ENCODE results near the gene GGT5. TPM values are rescaled to one million over a fixed set of nuclear protein-coding genes. Genes with fewer than 3 reads are reported as not detected.

GGT5 gene
- total and polyA plus RNA-seq, 2 of the 13 experiments (the other 11 are each of a cell fraction or from before 2014, with no cell fraction given), result 0.69 to 3.1 TPM

DNA sequence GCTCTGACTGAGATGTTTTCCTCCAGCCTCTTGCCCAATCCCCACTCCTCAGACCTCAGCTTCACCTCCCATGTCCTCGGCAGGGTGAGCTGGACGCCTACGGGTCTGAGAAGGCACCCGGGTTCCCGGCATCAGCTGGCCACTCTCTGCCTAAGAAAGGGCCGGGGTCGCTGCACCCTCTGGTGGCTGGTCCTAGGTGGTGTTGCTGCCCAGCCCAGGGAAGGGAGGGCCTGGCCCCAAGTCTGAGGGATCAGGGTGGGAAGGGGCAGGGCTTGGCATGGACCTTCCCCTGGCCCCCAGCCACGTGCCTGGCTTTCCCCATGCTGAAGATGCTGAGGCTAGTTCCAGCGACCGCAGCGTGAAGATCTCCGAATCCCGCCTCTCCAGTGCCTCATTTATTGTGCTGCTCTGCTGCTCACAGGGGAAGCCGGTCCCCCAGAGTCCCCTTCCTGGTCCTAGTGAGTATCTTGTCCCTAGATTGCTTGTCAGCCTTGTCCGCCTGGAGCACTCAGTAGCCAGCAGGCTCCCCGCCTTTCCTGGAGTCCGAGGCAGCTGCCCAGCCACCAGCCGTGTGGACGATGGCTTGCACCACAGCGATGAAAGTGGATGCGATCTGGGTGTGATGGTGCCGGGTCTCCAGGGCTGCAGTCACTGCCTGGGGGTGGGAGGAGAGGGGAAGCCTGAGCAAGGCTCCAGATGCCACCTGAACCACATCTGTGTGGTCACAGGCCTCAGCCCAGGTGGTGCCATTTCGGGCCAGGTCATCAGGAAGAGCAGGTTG, 2.9 kb upstream of the GGT5 start:
- intact Hi-C loops (cut with micrococcal nuclease; ENCODE audit: unreplicated experiment) (loop anchor here (1.0 to 10.0 kb wide), 2 partner anchors 58 to 293 kb away; no protein-coding TSS in a partner anchor), in situ Hi-C loops (cut with HindIII; ENCODE audit: extremely low pct_ligation_motif_present, low pct_unique_long_range_greater_than_20kb) (loop anchor here (5.0 kb wide), 1 partner anchor 60 kb away; no protein-coding TSS in a partner anchor)
- FAIRE-seq (no peak), ATAC-seq (peak; percentile 97), DNase-seq (ENCODE audit: low spot score) (peak; percentile 66)
- no peak overlapping the region for H3K27ac ChIP-seq (ENCODE audit: extremely low read length, insufficient read depth, low read length)
- no TSS peak for BruUV-seq (replicated peaks)
- H3K9me3 ChIP-seq (ENCODE audit: low read length), result no peaks in the 10 kb centered on the region
- H2AFZ ChIP-seq (ENCODE audit: low read length), result no peak overlapping the region
- H4K20me1 ChIP-seq (ENCODE audit: insufficient read depth, low read length), result no peaks in the 10 kb centered on the region
- peaks cover 48% of the 10 kb centered on the region for H3K4me1 ChIP-seq (ENCODE audit: insufficient read depth, low read length)
- H3K79me2 ChIP-seq (ENCODE audit: insufficient read depth, low read length), result no peaks in the 10 kb centered on the region
- 42% methylated on average over 10 of the region's 23 CpGs for WGBS (ENCODE audit: low lambda C conversion rate)
- POLR2A ChIA-PET, result interaction anchor here (1.0 kb wide), 1 partner anchor 58 kb away, joined by 6 read pairs; no protein-coding TSS in a partner anchor
- no peaks in the 10 kb centered on the region for H3K27me3 ChIP-seq (ENCODE audit: control insufficient read depth in 1 of 2, insufficient read depth in 2 of 2, low read length in 2 of 2)
- H3K4me2 ChIP-seq (ENCODE audit: low read depth, low read length), result peak overlapping the region; percentile 67
- peak overlapping the region in 1 of 3 experiments; percentile 52; a peak in 2 of 6 replicates for H3K4me3 ChIP-seq (replicated peaks in 1 of 3; ENCODE audit: insufficient read depth in 1 of 3, low read depth in 2 of 3, low read length in 3 of 3)
- no peaks in the 10 kb centered on the region for H3K36me3 ChIP-seq (replicated peaks in 1 of 2; ENCODE audit: control insufficient read depth in 1 of 2, insufficient read depth in 2 of 2, low read length in 2 of 2)
- no peak overlapping the region for H3K9ac ChIP-seq (ENCODE audit: insufficient read depth, low read depth, low read length)
- CTCF ChIA-PET (ENCODE audit: low intra/inter-chr PET ratio, low total read pairs), result interaction anchor here (3.6 kb wide), 1 partner anchor 58 kb away, joined by 61 read pairs; no protein-coding TSS in a partner anchor
- TF ChIP-seq, protein P1, sequence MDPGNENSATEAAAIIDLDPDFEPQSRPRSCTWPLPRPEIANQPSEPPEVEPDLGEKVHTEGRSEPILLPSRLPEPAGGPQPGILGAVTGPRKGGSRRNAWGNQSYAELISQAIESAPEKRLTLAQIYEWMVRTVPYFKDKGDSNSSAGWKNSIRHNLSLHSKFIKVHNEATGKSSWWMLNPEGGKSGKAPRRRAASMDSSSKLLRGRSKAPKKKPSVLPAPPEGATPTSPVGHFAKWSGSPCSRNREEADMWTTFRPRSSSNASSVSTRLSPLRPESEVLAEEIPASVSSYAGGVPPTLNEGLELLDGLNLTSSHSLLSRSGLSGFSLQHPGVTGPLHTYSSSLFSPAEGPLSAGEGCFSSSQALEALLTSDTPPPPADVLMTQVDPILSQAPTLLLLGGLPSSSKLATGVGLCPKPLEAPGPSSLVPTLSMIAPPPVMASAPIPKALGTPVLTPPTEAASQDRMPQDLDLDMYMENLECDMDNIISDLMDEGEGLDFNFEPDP (CRISPR knock-in tag; conservative IDR thresholded peaks at IDR 0.05), result no peak
- TF ChIP-seq, protein P2, sequence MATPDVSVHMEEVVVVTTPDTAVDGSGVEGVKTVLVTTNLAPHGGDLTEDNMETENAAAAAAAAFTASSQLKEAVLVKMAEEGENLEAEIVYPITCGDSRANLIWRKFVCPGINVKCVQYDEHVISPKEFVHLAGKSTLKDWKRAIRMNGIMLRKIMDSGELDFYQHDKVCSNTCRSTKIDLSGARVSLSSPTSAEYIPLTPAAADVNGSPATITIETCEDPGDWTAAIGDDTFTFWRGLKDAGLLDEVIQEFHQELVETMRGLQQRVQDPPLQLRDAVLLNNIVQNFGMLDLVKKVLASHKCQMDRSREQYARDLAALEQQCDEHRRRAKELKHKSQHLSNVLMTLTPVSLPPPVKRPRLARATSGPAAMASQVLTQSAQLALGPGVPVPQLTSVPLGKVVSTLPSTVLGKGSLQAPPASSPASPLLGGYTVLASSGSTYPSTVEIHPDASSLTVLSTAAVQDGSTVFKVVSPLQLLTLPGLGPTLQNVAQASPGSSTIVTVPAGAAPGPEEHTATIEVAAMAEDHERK (CRISPR knock-in tag; IDR thresholded peaks at IDR 0.05; ENCODE audit: low read depth), result no peak
- no peak for TF ChIP-seq KDM3A (CRISPR knock-in tag; IDR thresholded peaks at IDR 0.05; ENCODE audit: low read depth)
- TF ChIP-seq ISL2 (CRISPR knock-in tag; IDR thresholded peaks at IDR 0.05), result no peak
- no peak for TF ChIP-seq REL (CRISPR knock-in tag; conservative IDR thresholded peaks at IDR 0.05)
- TF ChIP-seq KDM2A (CRISPR knock-in tag; IDR thresholded peaks at IDR 0.05; ENCODE audit: borderline replicate concordance, low read depth), result peak; percentile 40; the same call in 1 of the 2 replicates
- TF ChIP-seq, protein P3, sequence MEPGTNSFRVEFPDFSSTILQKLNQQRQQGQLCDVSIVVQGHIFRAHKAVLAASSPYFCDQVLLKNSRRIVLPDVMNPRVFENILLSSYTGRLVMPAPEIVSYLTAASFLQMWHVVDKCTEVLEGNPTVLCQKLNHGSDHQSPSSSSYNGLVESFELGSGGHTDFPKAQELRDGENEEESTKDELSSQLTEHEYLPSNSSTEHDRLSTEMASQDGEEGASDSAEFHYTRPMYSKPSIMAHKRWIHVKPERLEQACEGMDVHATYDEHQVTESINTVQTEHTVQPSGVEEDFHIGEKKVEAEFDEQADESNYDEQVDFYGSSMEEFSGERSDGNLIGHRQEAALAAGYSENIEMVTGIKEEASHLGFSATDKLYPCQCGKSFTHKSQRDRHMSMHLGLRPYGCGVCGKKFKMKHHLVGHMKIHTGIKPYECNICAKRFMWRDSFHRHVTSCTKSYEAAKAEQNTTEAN (CRISPR knock-in tag; conservative IDR thresholded peaks at IDR 0.05), result no peak
- no peak for TF ChIP-seq POLR2G (IDR thresholded peaks at IDR 0.05; ENCODE audit: low read depth, low read length)
- TF ChIP-seq, protein P4, sequence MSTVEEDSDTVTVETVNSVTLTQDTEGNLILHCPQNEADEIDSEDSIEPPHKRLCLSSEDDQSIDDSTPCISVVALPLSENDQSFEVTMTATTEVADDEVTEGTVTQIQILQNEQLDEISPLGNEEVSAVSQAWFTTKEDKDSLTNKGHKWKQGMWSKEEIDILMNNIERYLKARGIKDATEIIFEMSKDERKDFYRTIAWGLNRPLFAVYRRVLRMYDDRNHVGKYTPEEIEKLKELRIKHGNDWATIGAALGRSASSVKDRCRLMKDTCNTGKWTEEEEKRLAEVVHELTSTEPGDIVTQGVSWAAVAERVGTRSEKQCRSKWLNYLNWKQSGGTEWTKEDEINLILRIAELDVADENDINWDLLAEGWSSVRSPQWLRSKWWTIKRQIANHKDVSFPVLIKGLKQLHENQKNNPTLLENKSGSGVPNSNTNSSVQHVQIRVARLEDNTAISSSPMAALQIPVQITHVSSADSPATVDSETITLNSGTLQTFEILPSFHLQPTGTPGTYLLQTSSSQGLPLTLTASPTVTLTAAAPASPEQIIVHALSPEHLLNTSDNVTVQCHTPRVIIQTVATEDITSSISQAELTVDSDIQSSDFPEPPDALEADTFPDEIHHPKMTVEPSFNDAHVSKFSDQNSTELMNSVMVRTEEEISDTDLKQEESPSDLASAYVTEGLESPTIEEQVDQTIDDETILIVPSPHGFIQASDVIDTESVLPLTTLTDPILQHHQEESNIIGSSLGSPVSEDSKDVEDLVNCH (CRISPR knock-in tag; IDR thresholded peaks at IDR 0.05), result no peak
- no peak for TF ChIP-seq ELF4 (CRISPR knock-in tag; IDR thresholded peaks at IDR 0.05; ENCODE audit: borderline replicate concordance)
- TF ChIP-seq ZNF547 (CRISPR knock-in tag; IDR thresholded peaks at IDR 0.05), result no peak
- no peak for TF ChIP-seq RBM22 (optimal IDR thresholded peaks at IDR 0.05; ENCODE audit: low read length)
- TF ChIP-seq, protein P5, sequence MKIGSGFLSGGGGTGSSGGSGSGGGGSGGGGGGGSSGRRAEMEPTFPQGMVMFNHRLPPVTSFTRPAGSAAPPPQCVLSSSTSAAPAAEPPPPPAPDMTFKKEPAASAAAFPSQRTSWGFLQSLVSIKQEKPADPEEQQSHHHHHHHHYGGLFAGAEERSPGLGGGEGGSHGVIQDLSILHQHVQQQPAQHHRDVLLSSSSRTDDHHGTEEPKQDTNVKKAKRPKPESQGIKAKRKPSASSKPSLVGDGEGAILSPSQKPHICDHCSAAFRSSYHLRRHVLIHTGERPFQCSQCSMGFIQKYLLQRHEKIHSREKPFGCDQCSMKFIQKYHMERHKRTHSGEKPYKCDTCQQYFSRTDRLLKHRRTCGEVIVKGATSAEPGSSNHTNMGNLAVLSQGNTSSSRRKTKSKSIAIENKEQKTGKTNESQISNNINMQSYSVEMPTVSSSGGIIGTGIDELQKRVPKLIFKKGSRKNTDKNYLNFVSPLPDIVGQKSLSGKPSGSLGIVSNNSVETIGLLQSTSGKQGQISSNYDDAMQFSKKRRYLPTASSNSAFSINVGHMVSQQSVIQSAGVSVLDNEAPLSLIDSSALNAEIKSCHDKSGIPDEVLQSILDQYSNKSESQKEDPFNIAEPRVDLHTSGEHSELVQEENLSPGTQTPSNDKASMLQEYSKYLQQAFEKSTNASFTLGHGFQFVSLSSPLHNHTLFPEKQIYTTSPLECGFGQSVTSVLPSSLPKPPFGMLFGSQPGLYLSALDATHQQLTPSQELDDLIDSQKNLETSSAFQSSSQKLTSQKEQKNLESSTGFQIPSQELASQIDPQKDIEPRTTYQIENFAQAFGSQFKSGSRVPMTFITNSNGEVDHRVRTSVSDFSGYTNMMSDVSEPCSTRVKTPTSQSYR (CRISPR knock-in tag; IDR thresholded peaks at IDR 0.05; ENCODE audit: borderline replicate concordance), result no peak

Data from HepG2 (cell line).